Spleen (tissue), 7 donors: ENCODE data around the gene PAX7.

ENCODE experiments used
- POLR2A ChIP-seq, 3 donors: fragments of 450-650 bp; IDR thresholded peaks; one replicate each; pipeline ENCODE4 v1.5.1; 2017; ENCODE audit warnings: antibody characterized with exemption in 3 of 3, mild to moderate bottlenecking in 1 of 3
- POLR2AphosphoS5 ChIP-seq, 3 donors: sonication (generic); formaldehyde crosslinking; IDR thresholded peaks; one replicate each; pipeline ENCODE4 v1.5.1; 2017; ENCODE audit warnings: antibody characterized with exemption in 3 of 3
- TF ChIP-seq, protein P1 (sequence below), 11 experiments: fragments of 200-600 bp in 7 of 11; fragments of 450-650 bp in 4 of 11; sonication (generic) in 4 of 11; IDR thresholded peaks in 8 of 11; conservative IDR thresholded peaks in 3 of 11; 1 replicate in 7 of 11; 2 replicates in 4 of 11; pipeline versions ENCODE4 v1.4.0 to v1.8.0; 2016 to 2021; ENCODE audit warnings: antibody characterized with exemption in 11 of 11, inconsistent platforms in 4 of 11, mild to moderate bottlenecking in 1 of 11
- donor health status: DM: no; HTN: no; CAD: no; lungs with moderate emphysema.
- donor health status: DM: no; HTN: no; CAD: no.
- donor health status: DM: no; HTN: no; CAD: no.

DNA sequence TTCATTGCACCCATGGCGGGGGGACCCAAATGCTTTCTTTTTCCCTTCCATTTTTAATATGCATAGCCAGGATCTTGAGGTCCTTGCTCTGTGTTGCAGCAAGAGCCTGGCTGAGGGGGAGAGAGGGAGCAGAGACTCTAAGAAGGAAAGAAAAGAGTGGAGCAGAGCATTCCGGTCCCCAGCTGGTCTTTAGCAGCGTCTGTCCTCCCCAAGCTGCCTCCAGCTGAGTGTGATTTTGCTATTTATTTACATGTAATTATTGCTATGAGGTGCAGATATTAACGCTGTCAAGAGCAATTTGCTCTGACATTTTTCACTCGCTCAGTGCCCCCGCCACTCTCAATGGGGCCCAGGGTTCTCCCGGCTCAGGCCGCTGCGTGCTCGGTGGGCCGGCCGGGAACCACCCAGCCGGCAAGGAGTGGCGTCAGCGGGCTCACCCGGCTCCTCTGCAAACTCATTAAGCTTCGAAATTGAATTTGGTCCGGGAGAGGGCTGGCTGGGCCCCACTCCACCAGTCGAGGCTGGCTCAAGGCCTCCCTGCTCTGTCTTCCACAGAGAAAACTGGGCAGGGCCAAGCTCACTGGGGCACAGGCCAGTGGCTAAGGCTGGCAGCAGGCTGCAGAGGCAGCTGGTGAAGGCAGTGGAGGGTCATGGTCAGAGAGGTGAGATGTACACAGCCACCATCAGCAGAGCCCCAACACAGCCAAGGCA is 93.2 kb downstream of the PAX7 start:
- TF ChIP-seq, protein P1, sequence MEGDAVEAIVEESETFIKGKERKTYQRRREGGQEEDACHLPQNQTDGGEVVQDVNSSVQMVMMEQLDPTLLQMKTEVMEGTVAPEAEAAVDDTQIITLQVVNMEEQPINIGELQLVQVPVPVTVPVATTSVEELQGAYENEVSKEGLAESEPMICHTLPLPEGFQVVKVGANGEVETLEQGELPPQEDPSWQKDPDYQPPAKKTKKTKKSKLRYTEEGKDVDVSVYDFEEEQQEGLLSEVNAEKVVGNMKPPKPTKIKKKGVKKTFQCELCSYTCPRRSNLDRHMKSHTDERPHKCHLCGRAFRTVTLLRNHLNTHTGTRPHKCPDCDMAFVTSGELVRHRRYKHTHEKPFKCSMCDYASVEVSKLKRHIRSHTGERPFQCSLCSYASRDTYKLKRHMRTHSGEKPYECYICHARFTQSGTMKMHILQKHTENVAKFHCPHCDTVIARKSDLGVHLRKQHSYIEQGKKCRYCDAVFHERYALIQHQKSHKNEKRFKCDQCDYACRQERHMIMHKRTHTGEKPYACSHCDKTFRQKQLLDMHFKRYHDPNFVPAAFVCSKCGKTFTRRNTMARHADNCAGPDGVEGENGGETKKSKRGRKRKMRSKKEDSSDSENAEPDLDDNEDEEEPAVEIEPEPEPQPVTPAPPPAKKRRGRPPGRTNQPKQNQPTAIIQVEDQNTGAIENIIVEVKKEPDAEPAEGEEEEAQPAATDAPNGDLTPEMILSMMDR (IDR thresholded peaks at IDR 0.05 in 8 of 11, conservative IDR thresholded peaks at IDR 0.05 in 3 of 11): no peak
- TF ChIP-seq POLR2AphosphoS5 (IDR thresholded peaks at IDR 0.05) (no peak), POLR2A (IDR thresholded peaks at IDR 0.05) (no peak)
